Activated naive CD8-positive, alpha-beta T cell treated with anti-CD3 and anti-CD28 coated beads, Interleukin-2, amount 50 U/mL, for 24 hours (primary cell): Measurements from ENCODE around the gene URB1.
"Not testable (repeated sequence)": the region's sequence is repeated elsewhere in the genome, so short reads cannot be mapped to it uniquely, and the experiment has no call there.

Experiments
- ATAC-seq: fragments of 150-1000 bp; cut with Tn5 transposase; one replicate; pipeline ENCODE4 v1.10.0; 2021
- DNase-seq: peaks from one replicate; pipeline ENCODE4 v3.0.0; 2021
- H3K27ac Mint-ChIP-seq: one replicate; pipeline ENCODE4 v1.8.0; 2021; ENCODE audit warnings: mild to moderate bottlenecking, mixed read lengths
- H3K27me3 Mint-ChIP-seq: one replicate; pipeline ENCODE4 v1.8.0; 2021; ENCODE audit warnings: mixed read lengths
- H3K36me3 Mint-ChIP-seq: one replicate; pipeline ENCODE4 v1.8.0; 2021; ENCODE audit warnings: low read depth, mixed read lengths
- H3K4me1 Mint-ChIP-seq: one replicate; pipeline ENCODE4 v1.8.0; 2021; ENCODE audit warnings: mixed read lengths
- H3K4me3 Mint-ChIP-seq: one replicate; pipeline ENCODE4 v1.8.0; 2021; ENCODE audit warnings: mild to moderate bottlenecking, moderate library complexity, mixed read lengths
- H3K9me3 Mint-ChIP-seq: one replicate; pipeline ENCODE4 v1.8.0; 2021; ENCODE audit warnings: mixed read lengths

URB1 gene

DNA sequence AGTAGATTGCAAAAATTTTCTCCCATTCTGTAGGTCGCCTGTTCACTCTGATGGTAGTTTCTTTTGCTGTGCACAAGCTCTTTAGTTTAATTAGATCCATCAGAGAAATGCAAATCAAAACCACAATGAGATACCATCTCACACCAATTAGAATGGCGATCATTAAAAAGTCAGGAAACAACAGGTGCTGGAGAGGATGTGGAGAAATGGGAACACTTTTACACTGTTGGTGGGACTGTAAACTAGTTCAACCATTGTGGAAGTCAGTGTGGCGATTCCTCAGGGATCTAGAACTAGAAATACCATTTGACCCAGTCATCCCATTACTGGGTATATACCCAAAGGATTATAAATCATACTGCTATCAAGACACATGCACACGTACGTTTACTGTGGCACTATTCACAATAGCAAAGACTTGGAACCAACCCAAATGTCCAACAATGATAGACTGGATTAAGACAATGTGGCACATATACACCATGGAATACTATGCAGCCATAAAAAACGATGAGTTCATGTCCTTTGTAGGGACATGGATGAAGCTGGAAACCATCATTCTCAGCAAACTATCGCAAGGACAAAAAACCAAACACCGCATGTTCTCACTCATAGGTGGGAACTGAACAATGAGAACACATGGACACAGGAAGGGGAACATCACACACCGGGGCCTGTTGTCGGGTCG lies 2.1 kb downstream of the URB1 start:
- H3K27me3 Mint-ChIP-seq, H3K9me3 Mint-ChIP-seq, DNase-seq, H3K27ac Mint-ChIP-seq, ATAC-seq: not testable (repeated sequence)
- Mint-ChIP-seq H3K4me3 (peak overlapping the region; percentile 91), H3K36me3 (peaks cover 34% of the 10 kb centered on the region), H3K4me1 (peaks cover 70% of the 10 kb centered on the region)

DNA sequence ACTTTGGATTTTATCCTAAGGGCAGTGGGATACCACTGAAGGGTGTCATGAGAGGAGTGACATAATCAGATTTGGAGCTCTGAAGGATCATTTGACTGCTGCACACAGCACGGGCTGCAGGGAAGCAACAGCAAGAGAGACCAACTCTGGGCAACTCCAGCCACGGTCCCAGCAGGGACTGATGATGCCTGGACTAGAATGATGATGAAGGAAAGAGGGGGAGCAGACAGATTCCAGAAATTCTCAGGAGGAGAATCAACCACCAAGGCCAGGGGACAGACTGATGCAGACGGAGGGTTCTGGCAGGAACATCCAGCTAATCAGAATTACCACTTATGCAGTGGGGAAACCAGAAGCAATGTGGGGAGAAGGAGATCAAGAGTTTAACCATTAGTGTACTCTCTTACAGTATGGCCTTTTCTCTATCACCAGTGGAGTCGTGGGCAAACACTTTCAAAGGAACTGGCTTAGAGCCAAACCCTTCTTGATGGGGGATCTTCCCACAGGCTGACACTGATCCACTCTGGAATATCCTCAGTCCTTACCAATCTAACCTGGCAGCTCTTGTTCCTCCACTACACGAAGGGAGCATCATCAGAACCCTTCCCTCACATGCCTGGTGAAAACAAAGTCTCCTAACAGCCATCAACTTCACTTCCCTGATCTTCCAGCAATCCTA lies 3.3 kb downstream of the URB1 start:
- peaks cover 75% of the 10 kb centered on the region for H3K4me1 Mint-ChIP-seq
- peaks cover 44% of the 10 kb centered on the region for H3K36me3 Mint-ChIP-seq
- peak overlapping the region; percentile 91 for H3K4me3 Mint-ChIP-seq
- no peaks in the 10 kb centered on the region for H3K9me3 Mint-ChIP-seq
- peak overlapping the region; percentile 3 for H3K27ac Mint-ChIP-seq
- ATAC-seq (no peak), DNase-seq (no peak)
- H3K27me3 Mint-ChIP-seq, result no peaks in the 10 kb centered on the region

DNA sequence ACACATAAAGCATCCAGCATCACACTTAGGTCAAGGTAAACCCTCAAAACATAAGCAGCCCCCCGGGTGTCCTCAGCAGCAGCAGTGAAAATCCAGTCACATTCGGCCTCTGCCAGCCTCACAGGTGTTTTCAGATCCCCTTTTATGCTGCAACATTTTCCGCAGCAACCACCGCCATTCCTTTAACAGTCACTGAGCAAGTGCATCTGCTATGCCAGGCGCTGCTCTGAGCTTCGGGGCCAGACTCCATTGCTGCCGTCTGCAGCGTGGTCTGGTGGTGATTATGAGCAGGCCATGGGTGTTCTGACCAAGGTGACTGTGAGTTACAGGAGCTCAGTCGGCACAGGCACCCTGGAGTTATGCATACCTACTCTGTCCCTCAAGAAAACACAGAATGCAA lies 4.5 kb downstream of the URB1 start:
- ATAC-seq, result no peak
- Mint-ChIP-seq H3K4me1 (peaks cover 67% of the 10 kb centered on the region), H3K27me3 (no peaks in the 10 kb centered on the region), H3K4me3 (no peak overlapping the region), H3K27ac (no peak overlapping the region), H3K36me3 (peaks cover 54% of the 10 kb centered on the region), H3K9me3 (no peaks in the 10 kb centered on the region)
- no peak for DNase-seq

GRCh38 chr21:32387151-32387550 lies 5.7 kb downstream of the URB1 start:
- no peak overlapping the region for H3K4me3 Mint-ChIP-seq
- H3K27ac Mint-ChIP-seq, result peak overlapping the region; percentile 17
- H3K36me3 Mint-ChIP-seq, result peaks cover 62% of the 10 kb centered on the region
- peaks cover 63% of the 10 kb centered on the region for H3K4me1 Mint-ChIP-seq
- H3K9me3 Mint-ChIP-seq, result no peaks in the 10 kb centered on the region
- no peak for DNase-seq
- no peak for ATAC-seq
- H3K27me3 Mint-ChIP-seq, result no peaks in the 10 kb centered on the region

DNA sequence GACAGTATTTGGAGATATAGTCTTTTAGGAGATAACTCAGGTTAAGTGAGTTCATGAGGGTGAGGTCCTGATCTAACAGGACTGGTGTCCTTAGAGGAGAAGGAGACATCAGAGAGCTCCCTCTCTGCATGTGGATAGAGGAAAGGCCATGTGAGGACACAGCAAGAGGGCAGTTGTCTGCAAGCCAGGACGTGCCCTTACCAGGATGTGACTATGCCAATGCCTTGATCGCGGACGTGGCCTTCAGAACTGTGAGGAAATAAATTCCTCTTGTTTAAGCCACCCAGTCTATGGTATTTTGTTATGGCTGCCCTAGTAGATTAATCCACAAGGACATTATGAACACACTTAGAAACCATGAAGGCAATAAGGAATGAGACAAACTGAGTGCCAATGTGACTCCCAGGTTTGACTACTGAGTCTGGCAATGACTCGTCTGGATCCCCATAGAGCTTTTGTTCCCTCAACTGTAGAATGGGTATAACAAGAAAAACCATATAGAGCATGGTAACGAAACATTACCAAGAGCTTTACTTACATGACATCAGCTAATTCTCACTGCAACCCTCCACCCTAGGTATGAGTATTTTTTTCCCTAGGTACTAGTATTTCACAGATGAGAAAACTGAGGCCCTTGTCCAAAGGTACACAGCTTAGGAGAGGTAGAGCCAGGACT lies 6.5 kb downstream of the URB1 start:
- peaks cover 57% of the 10 kb centered on the region for H3K36me3 Mint-ChIP-seq
- ATAC-seq (peak; percentile 37), DNase-seq (no peak)
- H3K27ac Mint-ChIP-seq, result peak overlapping the region; percentile 54
- no peaks in the 10 kb centered on the region for H3K27me3 Mint-ChIP-seq
- H3K9me3 Mint-ChIP-seq, result no peaks in the 10 kb centered on the region
- H3K4me1 Mint-ChIP-seq, result peaks cover 56% of the 10 kb centered on the region
- no peak overlapping the region for H3K4me3 Mint-ChIP-seq

DNA sequence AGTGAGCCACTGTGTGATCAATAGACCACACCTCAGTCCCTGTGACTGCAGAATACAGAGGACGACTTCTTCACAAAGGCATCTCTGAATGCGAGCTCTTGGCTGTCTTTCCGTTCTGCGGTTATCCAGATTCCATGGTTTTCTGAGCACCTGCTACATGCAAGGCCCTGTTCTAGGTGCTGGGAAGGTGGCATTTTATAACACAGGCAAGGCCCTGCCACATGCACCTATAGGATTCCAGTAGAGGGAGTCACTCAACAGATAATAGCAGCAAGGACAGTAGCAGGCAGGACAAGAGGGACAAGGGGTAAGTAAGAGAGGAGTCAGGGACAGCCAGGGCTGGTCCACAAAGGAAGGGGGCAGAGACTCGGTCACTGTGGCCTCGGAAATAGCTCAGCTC lies 9.0 kb downstream of the URB1 start:
- DNase-seq (no peak), ATAC-seq (no peak)
- Mint-ChIP-seq H3K4me3 (no peak overlapping the region), H3K9me3 (no peaks in the 10 kb centered on the region), H3K36me3 (peaks cover 58% of the 10 kb centered on the region), H3K27me3 (no peaks in the 10 kb centered on the region), H3K27ac (no peak overlapping the region), H3K4me1 (peaks cover 32% of the 10 kb centered on the region)

GRCh38 chr21:32382108-32382644 lies 10.6 kb downstream of the URB1 start:
- no peaks in the 10 kb centered on the region for H3K9me3 Mint-ChIP-seq
- DNase-seq, result no peak
- peaks cover 67% of the 10 kb centered on the region for H3K36me3 Mint-ChIP-seq
- H3K27ac Mint-ChIP-seq, result no peak overlapping the region
- no peaks in the 10 kb centered on the region for H3K27me3 Mint-ChIP-seq
- ATAC-seq, result no peak
- no peak overlapping the region for H3K4me3 Mint-ChIP-seq
- H3K4me1 Mint-ChIP-seq, result peaks cover 19% of the 10 kb centered on the region

DNA sequence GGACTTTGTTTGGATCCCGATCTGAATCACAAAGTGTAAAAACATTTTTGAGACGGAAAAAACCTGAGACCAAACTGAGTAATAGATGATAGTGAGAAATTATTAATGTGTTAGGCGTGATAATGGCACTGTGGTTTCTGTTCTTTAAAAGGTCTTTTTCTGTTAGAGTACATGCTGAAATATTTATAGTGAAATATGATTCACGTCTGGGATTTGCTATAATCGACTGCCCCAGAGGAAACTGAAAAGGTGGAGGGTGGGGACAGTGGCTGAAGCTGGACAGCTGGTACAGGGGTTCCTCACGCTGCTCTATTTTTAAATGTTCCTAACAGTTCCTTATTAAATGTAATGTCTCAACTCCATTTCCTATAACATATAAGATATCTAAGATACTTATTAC lies 11.2 kb downstream of the URB1 start:
- Mint-ChIP-seq H3K36me3 (peaks cover 71% of the 10 kb centered on the region), H3K4me3 (no peak overlapping the region), H3K27ac (no peak overlapping the region), H3K4me1 (peaks cover 13% of the 10 kb centered on the region), H3K9me3 (no peaks in the 10 kb centered on the region), H3K27me3 (no peaks in the 10 kb centered on the region)
- ATAC-seq, result no peak
- no peak for DNase-seq

GRCh38 chr21:32380940-32381339 lies 11.9 kb downstream of the URB1 start:
- Mint-ChIP-seq H3K9me3 (no peaks in the 10 kb centered on the region), H3K4me3 (no peak overlapping the region), H3K27me3 (no peaks in the 10 kb centered on the region), H3K4me1 (peaks cover 10% of the 10 kb centered on the region), H3K27ac (no peak overlapping the region), H3K36me3 (peaks cover 76% of the 10 kb centered on the region)
- no peak for DNase-seq
- no peak for ATAC-seq

- Mint-ChIP-seq H3K9me3 (no peaks in the 10 kb centered on the region), H3K36me3 (peaks cover 69% of the 10 kb centered on the region), H3K4me3 (no peak overlapping the region), H3K27me3 (no peaks in the 10 kb centered on the region), H3K27ac (no peak overlapping the region), H3K4me1 (no peaks in the 10 kb centered on the region)
- no peak for ATAC-seq
- DNase-seq, result no peak
Observed at GRCh38 chr21:32378956-32379355, 13.9 kb downstream of the URB1 start.

- ATAC-seq (no peak), DNase-seq (no peak)
- no peaks in the 10 kb centered on the region for H3K9me3 Mint-ChIP-seq
- no peak overlapping the region for H3K4me3 Mint-ChIP-seq
- no peaks in the 10 kb centered on the region for H3K27me3 Mint-ChIP-seq
- H3K27ac Mint-ChIP-seq, result no peak overlapping the region
- H3K36me3 Mint-ChIP-seq, result peaks cover 63% of the 10 kb centered on the region
- H3K4me1 Mint-ChIP-seq, result no peaks in the 10 kb centered on the region
Observed at GRCh38 chr21:32377991-32378390, 14.8 kb downstream of the URB1 start.

GRCh38 chr21:32377506-32377905 lies 15.3 kb downstream of the URB1 start:
- Mint-ChIP-seq H3K9me3 (no peaks in the 10 kb centered on the region), H3K36me3 (peaks cover 65% of the 10 kb centered on the region), H3K27ac (no peak overlapping the region), H3K4me1 (peaks cover 1% of the 10 kb centered on the region), H3K4me3 (no peak overlapping the region), H3K27me3 (no peaks in the 10 kb centered on the region)
- DNase-seq, result no peak
- no peak for ATAC-seq

- DNase-seq (no peak), ATAC-seq (no peak)
- no peak overlapping the region for H3K27ac Mint-ChIP-seq
- H3K4me3 Mint-ChIP-seq, result no peak overlapping the region
- peaks cover 69% of the 10 kb centered on the region for H3K36me3 Mint-ChIP-seq
- peaks cover 12% of the 10 kb centered on the region for H3K4me1 Mint-ChIP-seq
- H3K27me3 Mint-ChIP-seq, result no peaks in the 10 kb centered on the region
- H3K9me3 Mint-ChIP-seq, result no peaks in the 10 kb centered on the region
Observed at GRCh38 chr21:32372755-32373154, 20.1 kb downstream of the URB1 start.

GRCh38 chr21:32371913-32372314 lies 20.9 kb downstream of the URB1 start:
- H3K27ac Mint-ChIP-seq, result peak overlapping the region; percentile 73
- no peaks in the 10 kb centered on the region for H3K27me3 Mint-ChIP-seq
- H3K9me3 Mint-ChIP-seq, result no peaks in the 10 kb centered on the region
- peaks cover 69% of the 10 kb centered on the region for H3K36me3 Mint-ChIP-seq
- H3K4me1 Mint-ChIP-seq, result peaks cover 12% of the 10 kb centered on the region
- ATAC-seq (peak; percentile 65), DNase-seq (no peak)
- no peak overlapping the region for H3K4me3 Mint-ChIP-seq
